ENCODE measurements around the gene SRRM1.
"Not testable (repeated sequence)": the region's sequence is repeated elsewhere in the genome, so short reads cannot be mapped to it uniquely, and the experiment has no call there.

SRRM1 gene

DNA sequence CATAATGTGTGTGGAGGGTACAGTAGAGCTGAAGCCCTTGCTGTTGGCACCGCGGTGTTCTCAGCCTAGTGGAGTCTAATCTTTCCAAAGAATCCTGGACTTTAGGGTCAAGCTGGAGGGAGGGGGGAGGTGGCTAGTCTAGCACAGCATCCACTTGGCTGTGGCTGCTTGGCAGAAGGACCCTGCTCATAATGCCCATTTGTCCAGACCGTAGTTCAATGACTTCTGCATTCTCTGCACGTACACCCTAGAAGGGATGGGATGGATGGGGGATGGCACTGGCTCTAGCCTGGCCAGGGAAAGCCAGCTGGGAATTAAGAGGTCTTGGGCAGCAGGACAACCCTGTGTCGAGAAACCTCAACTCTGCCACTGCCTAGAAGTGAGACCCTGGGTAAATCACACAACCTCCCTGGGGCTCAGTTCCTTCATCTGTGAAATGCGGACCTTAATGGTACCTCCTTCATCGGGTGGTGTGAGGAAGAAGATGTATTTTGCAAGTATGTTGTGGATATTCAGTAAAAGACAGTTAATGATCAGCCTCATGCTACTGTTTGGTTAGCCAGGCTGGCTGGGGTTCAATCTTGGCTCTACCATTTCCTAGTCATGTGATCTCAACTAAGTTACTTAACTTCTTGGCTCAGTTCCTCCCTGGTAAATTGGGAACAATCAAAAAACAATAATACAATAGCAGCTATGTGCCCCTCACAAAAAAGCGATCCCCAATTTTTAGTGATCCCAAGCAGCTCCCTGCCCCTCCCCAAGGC lies 75.0 kb downstream of the SRRM1 start:
- DNase-seq (ENCODE audit: low spot score) = no peak

DNA sequence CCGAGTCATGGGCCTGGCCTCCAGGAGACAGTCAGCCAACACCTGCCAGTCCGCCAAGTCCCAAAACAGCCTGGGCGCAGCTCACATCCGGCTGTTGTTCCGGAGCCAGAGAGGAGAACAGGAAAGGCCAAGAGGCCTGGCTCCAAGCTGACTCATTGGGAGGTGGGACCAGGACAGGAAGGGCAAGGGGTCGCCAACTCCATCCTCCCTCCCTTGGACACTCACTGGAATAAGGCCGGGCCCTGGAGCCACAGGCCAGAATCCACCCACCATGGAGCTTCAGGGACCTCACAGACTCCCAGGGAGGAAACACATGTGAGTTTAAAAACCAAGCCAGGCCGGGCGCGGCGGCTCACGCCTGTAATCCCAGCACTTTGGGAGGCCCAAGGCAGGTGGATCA lies 77.0 kb downstream of the SRRM1 start:
- DNase-seq (ENCODE audit: low spot score) = no peak

DNA sequence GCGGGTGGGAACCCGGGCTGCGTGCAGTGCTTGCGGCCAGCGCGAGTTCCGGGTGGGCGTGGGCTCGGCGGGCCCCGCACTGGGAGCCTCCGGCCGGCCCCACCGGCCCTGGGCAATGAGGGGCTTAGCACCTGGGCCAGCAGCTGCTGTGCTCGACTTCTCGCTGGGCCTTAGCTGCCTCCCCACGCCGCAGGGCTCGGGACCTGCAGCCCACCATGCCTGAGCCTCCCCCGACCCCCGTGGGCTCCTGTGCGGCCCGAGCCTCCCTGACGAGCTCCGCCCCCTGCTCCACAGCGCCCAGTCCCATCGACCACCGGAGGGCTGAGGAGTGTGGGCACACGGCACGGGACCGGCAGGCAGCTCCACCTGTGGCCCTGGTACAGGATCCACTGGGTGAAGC lies 78.4 kb downstream of the SRRM1 start:
- DNase-seq (ENCODE audit: low spot score) = no peak

DNA sequence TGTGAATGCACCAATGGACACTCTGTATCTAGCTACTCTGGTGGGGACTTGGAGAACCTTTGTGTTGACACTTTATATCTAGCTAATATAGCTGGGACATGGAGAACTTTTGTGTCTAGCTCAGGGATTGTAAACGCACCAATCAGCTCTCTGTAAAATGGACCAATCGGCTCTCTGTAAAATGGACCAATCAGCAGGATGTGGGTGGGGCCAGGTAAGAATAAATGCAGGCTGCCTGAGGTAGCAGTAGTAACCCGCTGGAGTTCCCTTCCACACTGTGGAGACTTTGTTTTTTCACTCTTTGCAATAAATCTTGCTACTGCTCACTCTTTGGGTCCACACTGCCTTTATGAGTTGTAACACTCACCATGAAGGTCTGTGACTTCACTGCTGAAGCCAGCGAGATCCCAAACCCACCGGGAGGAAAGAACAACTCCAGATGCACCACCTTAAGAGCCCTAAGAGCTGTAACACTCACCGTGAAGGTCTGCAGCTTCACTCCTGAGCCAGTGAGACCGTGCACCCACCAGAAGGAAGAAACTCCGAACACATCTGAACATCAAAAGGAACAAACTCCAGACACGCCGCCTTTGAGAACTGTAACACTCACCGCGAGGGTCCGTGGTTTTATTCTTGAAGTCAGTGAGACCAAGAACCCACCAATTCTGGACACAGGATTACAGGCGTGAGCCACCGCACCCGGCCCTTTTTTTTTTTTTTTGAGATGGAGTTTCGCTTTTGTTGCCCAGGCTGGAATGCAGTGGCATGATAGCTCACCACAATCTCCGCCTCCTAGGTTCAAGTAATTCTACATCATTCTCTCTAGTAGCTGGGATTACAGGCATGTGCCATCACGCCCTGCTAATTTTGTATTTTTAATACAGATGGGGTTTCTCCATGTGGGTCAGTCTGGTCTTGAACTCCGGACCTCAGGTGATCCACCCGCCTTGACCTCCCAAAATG lies 79.3 kb downstream of the SRRM1 start:
- DNase-seq (ENCODE audit: low spot score) = not testable (repeated sequence)

Data from left forelimb (tissue), 1 donor.